ENCODE results near the gene LYPLAL1. TPM values are rescaled to one million over a fixed set of nuclear protein-coding genes. Genes with fewer than 3 reads are reported as not detected.

Gene LYPLAL1
- total RNA-seq, 1 experiment from 2014 or later: 21.3 TPM

DNA sequence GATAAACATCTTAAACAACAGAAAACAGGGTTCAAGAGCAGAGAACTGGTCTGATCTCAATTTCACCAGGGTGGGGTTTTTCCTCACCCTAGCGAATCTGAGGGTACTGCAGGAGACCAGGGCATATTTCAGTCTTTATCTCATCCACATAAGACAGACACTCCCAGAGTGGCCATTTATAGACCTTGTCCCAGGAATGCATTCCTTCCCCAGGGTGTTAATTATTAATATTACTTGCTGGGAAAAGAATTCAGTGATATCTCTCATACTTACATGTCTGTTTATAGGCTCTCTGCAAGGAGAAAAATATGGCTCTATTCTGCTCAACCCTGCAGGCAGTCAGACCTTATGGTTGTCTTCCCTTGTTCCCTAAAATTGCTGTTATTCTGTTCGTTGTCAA lies 84.1 kb downstream of the LYPLAL1 start:
- Histone ChIP-seq H3K36me3 (ENCODE audit: low read depth, low read length) (no peaks in the 10 kb centered on the region), H2AFZ (ENCODE audit: low read length) (no peak overlapping the region), H3K27me3 (ENCODE audit: low read length) (no peaks in the 10 kb centered on the region), H3K9ac (ENCODE audit: low read length) (no peak overlapping the region), H3K9me3 (ENCODE audit: low read length) (no peaks in the 10 kb centered on the region), H3F3A (ENCODE audit: low read length, unreplicated experiment) (no peaks in the 10 kb centered on the region), H3K4me2 (ENCODE audit: low read length) (no peak overlapping the region), H3K4me1 (ENCODE audit: insufficient read depth, low read length) (no peaks in the 10 kb centered on the region), H3K4me3 (ENCODE audit: low read length) (no peak overlapping the region), H3K79me2 (ENCODE audit: low read length) (no peaks in the 10 kb centered on the region), H3K9me2 (replicated peaks; ENCODE audit: low read length) (no peaks in the 10 kb centered on the region), H4K20me1 (ENCODE audit: low read length) (no peaks in the 10 kb centered on the region), H3K27ac (ENCODE audit: low read length) (no peak overlapping the region)
- TF ChIP-seq EZH2phosphoT487 (IDR thresholded peaks at IDR 0.05; ENCODE audit: borderline replicate concordance, low read length) (no peak), EZH2 (IDR thresholded peaks at IDR 0.05; ENCODE audit: low read length, unreplicated experiment) (no peak), CTCF (conservative IDR thresholded peaks at IDR 0.05; ENCODE audit: low read depth, low read length) (no peak)
- no TSS peak for BruUV-seq (replicated peaks)
- DNase-seq (no peak), ATAC-seq (no peak)
- intact Hi-C loops (cut with micrococcal nuclease): no loop called here
- POLR2A ChIA-PET (ENCODE audit: unreplicated experiment): no interaction called here
- CTCF ChIA-PET: no interaction called here

DNA sequence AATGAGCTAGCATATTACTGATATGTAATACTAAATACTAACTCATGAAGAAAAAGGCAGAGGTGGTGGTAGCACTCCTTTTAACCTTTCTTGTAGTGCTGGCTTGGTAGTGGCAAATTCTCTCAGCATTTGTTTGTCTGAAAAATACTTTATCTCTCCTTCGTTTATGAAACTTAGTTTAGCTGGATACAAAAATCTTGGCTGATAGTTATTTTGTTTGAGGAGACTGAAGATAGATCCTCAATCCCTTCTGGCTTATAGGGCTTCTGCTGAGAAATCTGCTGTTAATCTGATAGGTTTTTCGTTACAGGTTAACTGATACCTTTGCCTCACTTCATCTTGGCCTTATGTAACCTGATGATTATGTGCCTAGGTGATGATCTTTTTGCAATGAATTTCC lies 87.8 kb downstream of the LYPLAL1 start:
- ATAC-seq (no peak), DNase-seq (no peak)
- CTCF ChIA-PET: no interaction called here
- Histone ChIP-seq H3K9me3 (ENCODE audit: low read length) (no peaks in the 10 kb centered on the region), H3K27me3 (ENCODE audit: low read length) (no peaks in the 10 kb centered on the region), H3F3A (ENCODE audit: low read length, unreplicated experiment) (no peaks in the 10 kb centered on the region), H3K9me2 (replicated peaks; ENCODE audit: low read length) (no peaks in the 10 kb centered on the region), H3K9ac (ENCODE audit: low read length) (no peak overlapping the region), H2AFZ (ENCODE audit: low read length) (no peak overlapping the region), H3K27ac (ENCODE audit: low read length) (no peak overlapping the region), H3K4me3 (ENCODE audit: low read length) (no peak overlapping the region), H3K4me1 (ENCODE audit: insufficient read depth, low read length) (0 out of 2 replicates have a peak, but pooled peaks cover 4% of the 10 kb centered on the region), H3K36me3 (ENCODE audit: low read depth, low read length) (no peaks in the 10 kb centered on the region), H3K79me2 (ENCODE audit: low read length) (no peaks in the 10 kb centered on the region), H3K4me2 (ENCODE audit: low read length) (no peak overlapping the region), H4K20me1 (ENCODE audit: low read length) (no peaks in the 10 kb centered on the region)
- intact Hi-C loops (cut with micrococcal nuclease): no loop called here
- POLR2A ChIA-PET (ENCODE audit: unreplicated experiment): interaction anchor here (0.7 kb wide), 1 partner anchor 62 kb away, joined by 3 read pairs; no protein-coding TSS in a partner anchor
- TF ChIP-seq EZH2 (IDR thresholded peaks at IDR 0.05; ENCODE audit: low read length, unreplicated experiment) (no peak), EZH2phosphoT487 (IDR thresholded peaks at IDR 0.05; ENCODE audit: borderline replicate concordance, low read length) (no peak), CTCF (conservative IDR thresholded peaks at IDR 0.05; ENCODE audit: low read depth, low read length) (no peak)
- BruUV-seq (replicated peaks): no TSS peak

Measured in PC-3 (cell line).